Fibroblast of the aortic adventitia (primary cell): Measurements from ENCODE around the gene ATXN7. TPM values are rescaled to one million over a fixed set of nuclear protein-coding genes. Genes with fewer than 3 reads are reported as not detected.
A peak's percentile ranks its signal among the peaks of the same experiment; 100 is the strongest.

Experiments
- DNase-seq: peaks from one replicate; pipeline ENCODE4 v3.0.0-alpha.2; 2010; ENCODE audit warnings: low read depth
- H3K4me3 ChIP-seq: 2 replicates; pipeline ENCODE4 v1.5.1; 2011; ENCODE audit warnings: low read depth, mild to moderate bottlenecking, control low read depth, low read length, moderate library complexity
- CTCF ChIP-seq: IDR thresholded peaks from 2 replicates; pipeline ENCODE4 v1.5.1; 2011; ENCODE audit warnings: mild to moderate bottlenecking, low read length, control low read depth, inconsistent platforms; ENCODE audit not compliant: insufficient read depth
- total RNA-seq: library from RNA; depleted of rRNA; stranded (reverse); fragments of >200 nt; gene quantifications from 2 replicates; pipeline ENCODE4 v1.2.3, GENCODE V29; 2012; ENCODE audit warnings: low replicate concordance

The ATXN7 gene
- total RNA-seq, 1 donor = 21.0 TPM

- no peak overlapping the region for H3K4me3 ChIP-seq
- no peak for DNase-seq
- no peak for TF ChIP-seq CTCF
These were observed 78.9 kb downstream of the ATXN7 start for GRCh38 chr3:63942528-63942927.

GRCh38 chr3:63943678-63944077 is 80.0 kb downstream of the ATXN7 start:
- TF ChIP-seq CTCF = no peak
- H3K4me3 ChIP-seq = no peak overlapping the region
- DNase-seq = no peak

GRCh38 chr3:63945558-63946096 is 82.0 kb downstream of the ATXN7 start:
- no peak overlapping the region for H3K4me3 ChIP-seq
- peak; percentile 53 for DNase-seq
- no peak for TF ChIP-seq CTCF

- no peak for DNase-seq
- H3K4me3 ChIP-seq = no peak overlapping the region
- TF ChIP-seq CTCF = no peak
These were observed 83.1 kb downstream of the ATXN7 start for GRCh38 chr3:63946753-63947152.

GRCh38 chr3:63947594-63947993 is 83.9 kb downstream of the ATXN7 start:
- TF ChIP-seq CTCF = no peak
- H3K4me3 ChIP-seq = no peak overlapping the region
- DNase-seq = no peak

GRCh38 chr3:63949005-63949404 is 85.3 kb downstream of the ATXN7 start:
- DNase-seq = peak; percentile 54
- TF ChIP-seq CTCF = no peak
- no peak overlapping the region for H3K4me3 ChIP-seq

GRCh38 chr3:63950698-63951097 is 87.0 kb downstream of the ATXN7 start:
- no peak for TF ChIP-seq CTCF
- DNase-seq = no peak
- no peak overlapping the region for H3K4me3 ChIP-seq
